Activated B cell treated with CpG ODN at 0.5 μM for 24 hours (primary cell): ENCODE results near the gene PHF24. TPM values are rescaled to one million over a fixed set of nuclear protein-coding genes. Genes with fewer than 3 reads are reported as not detected.

Experiments used
- ATAC-seq: fragments of 200-7000 bp; cut with Tn5 transposase; one replicate; pipeline ENCODE4 v1.10.0; 2021; ENCODE audit warnings: low read depth, mild to moderate bottlenecking, moderate library complexity
- CTCF ChIA-PET: fragments of 350-600 bp; sonication (Branson Sonifier 250); formaldehyde crosslinking; loops from one replicate; lab custom pipeline; 2021; ENCODE audit warnings: antibody characterized with exemption; lab: Charles Lee
- POLR2A ChIA-PET: fragments of 350-600 bp; sonication (Branson Sonifier 250); formaldehyde crosslinking; loops from one replicate; lab custom pipeline; 2021; ENCODE audit warnings: antibody characterized with exemption; lab: Charles Lee
- DNase-seq: peaks from one replicate; pipeline ENCODE4 v3.0.0; 2022
- H3K27ac Mint-ChIP-seq: one replicate; pipeline ENCODE4 v1.8.0; 2020; ENCODE audit warnings: mixed read lengths
- H3K27me3 Mint-ChIP-seq: one replicate; pipeline ENCODE4 v1.8.0; 2021; ENCODE audit warnings: mixed read lengths
- H3K36me3 Mint-ChIP-seq: one replicate; pipeline ENCODE4 v1.8.0; 2021; ENCODE audit warnings: low read depth, mixed read lengths
- H3K4me1 Mint-ChIP-seq: one replicate; pipeline ENCODE4 v1.8.0; 2021; ENCODE audit warnings: mixed read lengths
- H3K4me3 Mint-ChIP-seq: one replicate; pipeline ENCODE4 v1.8.0; 2020; ENCODE audit warnings: mild to moderate bottlenecking, mixed read lengths
- H3K9me3 Mint-ChIP-seq: one replicate; pipeline ENCODE4 v1.8.0; 2020; ENCODE audit warnings: mixed read lengths
- intact Hi-C: fragments of 100-400 bp; cut with micrococcal nuclease; formaldehyde crosslinking; loops from one replicate; pipeline ENCODE4 v1.15.1; 2024
- total RNA-seq: library from RNA; stranded (reverse); gene quantifications from 2 replicates; pipeline ENCODE4 v1.2.3, GENCODE V29; 2022
- TF ChIP-seq, protein P1 (sequence below): fragments of 200-600 bp; IDR thresholded peaks from one replicate; pipeline ENCODE4 v1.8.0; 2022; ENCODE audit warnings: antibody characterized with exemption, mild to moderate bottlenecking

The PHF24 gene
- total RNA-seq, 1 donor from 2014 or later: 0.13 TPM

GRCh38 chr9:35026671-35027070 lies 68.6 kb downstream of the PHF24 start:
- intact Hi-C loops: no loop called here
- CTCF ChIA-PET: interaction anchor here (0.6 to 1.3 kb wide), 2 partner anchors 24 to 1119 kb away, joined by 3 to 4 read pairs; no protein-coding TSS in a partner anchor
- TF ChIP-seq, protein P1, sequence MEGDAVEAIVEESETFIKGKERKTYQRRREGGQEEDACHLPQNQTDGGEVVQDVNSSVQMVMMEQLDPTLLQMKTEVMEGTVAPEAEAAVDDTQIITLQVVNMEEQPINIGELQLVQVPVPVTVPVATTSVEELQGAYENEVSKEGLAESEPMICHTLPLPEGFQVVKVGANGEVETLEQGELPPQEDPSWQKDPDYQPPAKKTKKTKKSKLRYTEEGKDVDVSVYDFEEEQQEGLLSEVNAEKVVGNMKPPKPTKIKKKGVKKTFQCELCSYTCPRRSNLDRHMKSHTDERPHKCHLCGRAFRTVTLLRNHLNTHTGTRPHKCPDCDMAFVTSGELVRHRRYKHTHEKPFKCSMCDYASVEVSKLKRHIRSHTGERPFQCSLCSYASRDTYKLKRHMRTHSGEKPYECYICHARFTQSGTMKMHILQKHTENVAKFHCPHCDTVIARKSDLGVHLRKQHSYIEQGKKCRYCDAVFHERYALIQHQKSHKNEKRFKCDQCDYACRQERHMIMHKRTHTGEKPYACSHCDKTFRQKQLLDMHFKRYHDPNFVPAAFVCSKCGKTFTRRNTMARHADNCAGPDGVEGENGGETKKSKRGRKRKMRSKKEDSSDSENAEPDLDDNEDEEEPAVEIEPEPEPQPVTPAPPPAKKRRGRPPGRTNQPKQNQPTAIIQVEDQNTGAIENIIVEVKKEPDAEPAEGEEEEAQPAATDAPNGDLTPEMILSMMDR: no peak
- no peaks in the 10 kb centered on the region for H3K9me3 Mint-ChIP-seq
- H3K4me3 Mint-ChIP-seq: no peak overlapping the region
- POLR2A ChIA-PET: interaction anchor here (1.4 kb wide), 1 partner anchor 33 kb away, joined by 3 read pairs; no protein-coding TSS in a partner anchor
- no peak for ATAC-seq
- no peak overlapping the region for H3K27ac Mint-ChIP-seq
- peaks cover 7% of the 10 kb centered on the region for H3K36me3 Mint-ChIP-seq
- H3K4me1 Mint-ChIP-seq: peaks cover 15% of the 10 kb centered on the region
- no peaks in the 10 kb centered on the region for H3K27me3 Mint-ChIP-seq
- no peak for DNase-seq

DNA sequence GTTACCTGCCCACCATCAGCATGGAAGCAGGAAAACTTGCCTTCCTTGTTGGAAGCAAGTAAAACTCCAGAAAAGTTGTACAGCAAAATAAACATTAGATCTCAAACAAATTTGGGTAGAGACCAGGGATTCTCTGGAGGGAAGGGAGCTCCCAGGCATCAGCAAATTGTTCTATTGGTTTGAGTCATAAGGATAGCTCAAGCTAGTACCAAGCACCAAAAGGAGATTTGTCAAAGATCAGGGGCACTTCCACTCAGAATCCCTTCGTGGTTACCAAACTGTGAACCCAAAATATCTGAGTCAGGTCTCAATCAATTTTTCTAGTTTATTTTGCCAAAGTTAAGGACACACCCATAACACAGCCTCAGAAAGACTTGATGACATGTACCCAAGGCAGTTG lies 69.3 kb downstream of the PHF24 start:
- H3K9me3 Mint-ChIP-seq: no peaks in the 10 kb centered on the region
- H3K36me3 Mint-ChIP-seq: peaks cover 1% of the 10 kb centered on the region
- H3K4me1 Mint-ChIP-seq: peaks cover 15% of the 10 kb centered on the region
- DNase-seq: no peak
- TF ChIP-seq, protein P1: no peak
- ATAC-seq: no peak
- H3K4me3 Mint-ChIP-seq: no peak overlapping the region
- no peaks in the 10 kb centered on the region for H3K27me3 Mint-ChIP-seq
- POLR2A ChIA-PET: interaction anchor here (1.4 kb wide), 1 partner anchor 34 kb away, joined by 3 read pairs; no protein-coding TSS in a partner anchor
- CTCF ChIA-PET: interaction anchor here (1.3 kb wide), 1 partner anchor 24 kb away, joined by 4 read pairs; no protein-coding TSS in a partner anchor
- no peak overlapping the region for H3K27ac Mint-ChIP-seq
- intact Hi-C loops: no loop called here

DNA sequence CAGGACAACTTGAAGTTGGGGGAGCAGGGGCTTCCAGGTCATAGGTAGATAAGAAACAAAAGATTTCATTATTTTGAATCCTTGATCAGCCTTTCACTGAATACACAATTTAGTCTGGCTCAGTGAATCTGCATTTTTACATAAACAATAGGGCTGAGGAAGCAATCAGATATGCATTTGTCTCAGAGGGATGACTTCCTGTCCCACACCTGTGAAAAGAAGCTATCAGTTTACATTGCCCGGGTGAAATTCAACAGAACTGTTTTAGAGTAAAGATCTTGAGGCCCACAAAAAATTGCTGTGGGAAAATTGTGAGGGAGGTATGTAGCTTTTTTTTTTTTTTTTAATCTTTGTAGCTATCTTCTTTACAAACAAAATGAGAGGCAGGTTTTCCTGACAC lies 69.8 kb downstream of the PHF24 start:
- H3K9me3 Mint-ChIP-seq: no peaks in the 10 kb centered on the region
- intact Hi-C loops: no loop called here
- peaks cover 1% of the 10 kb centered on the region for H3K36me3 Mint-ChIP-seq
- ATAC-seq: no peak
- CTCF ChIA-PET: interaction anchor here (1.3 kb wide), 1 partner anchor 23 kb away, joined by 4 read pairs; no protein-coding TSS in a partner anchor
- no peak for DNase-seq
- TF ChIP-seq, protein P1: no peak
- H3K27ac Mint-ChIP-seq: no peak overlapping the region
- H3K4me3 Mint-ChIP-seq: no peak overlapping the region
- no peaks in the 10 kb centered on the region for H3K27me3 Mint-ChIP-seq
- POLR2A ChIA-PET: interaction anchor here (1.4 kb wide), 1 partner anchor 34 kb away, joined by 3 read pairs; no protein-coding TSS in a partner anchor
- peaks cover 12% of the 10 kb centered on the region for H3K4me1 Mint-ChIP-seq

GRCh38 chr9:35028341-35028740 lies 70.3 kb downstream of the PHF24 start:
- Mint-ChIP-seq H3K27ac (no peak overlapping the region), H3K4me3 (no peak overlapping the region), H3K4me1 (peaks cover 11% of the 10 kb centered on the region), H3K27me3 (no peaks in the 10 kb centered on the region), H3K36me3 (peaks cover 1% of the 10 kb centered on the region), H3K9me3 (no peaks in the 10 kb centered on the region)
- CTCF ChIA-PET: no interaction called here
- intact Hi-C loops: no loop called here
- no peak for DNase-seq
- TF ChIP-seq, protein P1: no peak
- POLR2A ChIA-PET: no interaction called here
- no peak for ATAC-seq

- peaks cover 7% of the 10 kb centered on the region for H3K4me1 Mint-ChIP-seq
- ChIA-PET CTCF (no interaction called here), POLR2A (no interaction called here)
- no peaks in the 10 kb centered on the region for H3K9me3 Mint-ChIP-seq
- intact Hi-C loops: no loop called here
- no peaks in the 10 kb centered on the region for H3K36me3 Mint-ChIP-seq
- no peak for DNase-seq
- no peak overlapping the region for H3K4me3 Mint-ChIP-seq
- no peak overlapping the region for H3K27ac Mint-ChIP-seq
- no peaks in the 10 kb centered on the region for H3K27me3 Mint-ChIP-seq
- ATAC-seq: no peak
- TF ChIP-seq, protein P1: no peak
Measured at GRCh38 chr9:35029241-35029640, 71.2 kb downstream of the PHF24 start.
